GM19239 (cell line): ENCODE data around the gene FAM114A1.
"Not testable (repeated sequence)": the region's sequence is repeated elsewhere in the genome, so short reads cannot be mapped to it uniquely, and the experiment has no call there.

Experiments used
- DNase-seq: peaks from one replicate; pipeline ENCODE4 v3.0.0; 2011; ENCODE audit warnings: low spot score; ENCODE audit not compliant: insufficient read length
- FAIRE-seq: peaks from 2 replicates; lab custom pipeline; 2011; peaks lifted over from hg19 to GRCh38; lab: Jason Lieb, UNC

The FAM114A1 gene

DNA sequence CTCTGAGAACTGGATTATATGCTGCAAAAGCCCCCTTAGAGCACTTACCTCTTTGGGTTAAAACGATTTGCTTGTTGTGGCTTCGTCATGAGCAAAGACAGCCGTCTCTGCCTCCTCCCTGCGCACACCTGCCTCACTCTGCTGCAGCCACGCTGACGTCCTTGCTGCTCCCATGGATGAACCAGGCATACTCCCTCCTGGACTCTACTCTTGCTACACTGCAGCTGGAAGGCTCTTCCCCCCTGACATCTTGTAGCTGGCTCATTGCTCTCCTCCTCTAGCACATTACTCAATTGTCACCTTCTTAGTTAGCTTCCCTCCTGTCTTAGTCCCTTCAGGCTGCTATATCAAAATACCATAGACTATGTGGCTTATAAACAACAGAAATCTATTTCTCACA is 59.3 kb downstream of the FAM114A1 start:
- FAIRE-seq (no peak), DNase-seq (no peak)

DNA sequence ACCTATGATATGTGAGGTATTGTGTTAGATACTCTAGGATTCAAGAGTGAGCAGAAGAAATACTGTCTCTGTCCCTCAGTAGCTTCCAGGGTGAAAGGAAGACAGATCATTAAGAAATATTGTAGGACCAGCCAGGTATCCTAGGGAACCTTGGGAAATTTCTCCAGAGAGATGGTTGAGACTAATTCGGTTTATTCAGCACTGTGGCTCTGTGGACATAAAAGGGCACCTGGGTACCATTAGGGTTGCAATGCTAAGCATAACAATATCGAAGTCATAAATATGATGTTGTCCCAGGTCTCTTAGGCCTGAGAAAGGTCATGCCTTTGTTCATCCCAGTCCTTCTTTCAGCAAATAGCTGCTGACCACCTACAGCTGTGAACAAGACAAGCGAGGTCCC is 61.0 kb downstream of the FAM114A1 start:
- no peak for DNase-seq
- no peak for FAIRE-seq

DNA sequence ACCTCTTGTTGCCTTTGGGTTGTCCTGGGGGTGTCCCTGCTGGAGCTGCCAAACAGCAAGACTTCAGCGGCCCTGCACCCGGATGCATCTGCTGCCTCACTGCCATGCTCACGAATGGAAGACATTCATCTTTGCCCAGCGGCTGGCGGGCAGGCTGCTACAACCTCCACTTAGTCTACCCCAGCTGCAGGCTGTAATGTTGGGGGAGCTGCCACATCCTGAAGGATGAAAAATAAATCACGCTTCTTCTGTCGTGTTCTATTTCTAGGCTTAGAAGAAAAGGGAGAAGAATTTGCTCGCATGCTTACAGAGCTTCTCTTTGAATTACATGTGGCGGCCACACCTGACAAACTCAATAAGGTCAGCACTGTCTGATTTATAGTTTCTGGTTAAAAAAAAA is 61.4 kb downstream of the FAM114A1 start:
- DNase-seq (no peak), FAIRE-seq (no peak)

DNA sequence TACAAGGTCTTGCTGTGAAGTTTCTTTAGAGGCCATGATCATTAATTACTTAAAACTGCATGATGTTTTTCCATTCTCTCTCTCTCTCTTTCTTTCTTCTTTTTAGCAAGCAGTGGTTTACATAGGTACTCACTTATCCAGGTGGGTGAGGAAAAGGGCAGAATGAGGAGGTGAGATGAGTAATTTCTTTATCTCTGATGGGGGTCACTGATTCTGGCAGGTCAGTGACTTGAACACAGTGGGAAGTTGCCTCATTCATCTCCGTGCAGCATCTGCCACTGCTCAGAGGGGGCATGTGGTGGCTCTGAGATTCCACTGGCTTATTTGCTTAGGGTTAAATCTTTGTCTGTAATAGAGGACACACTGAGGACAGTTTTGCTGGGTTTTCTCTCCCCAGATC is 62.6 kb downstream of the FAM114A1 start:
- peak; percentile 25 for DNase-seq
- peak; percentile 85 for FAIRE-seq

DNA sequence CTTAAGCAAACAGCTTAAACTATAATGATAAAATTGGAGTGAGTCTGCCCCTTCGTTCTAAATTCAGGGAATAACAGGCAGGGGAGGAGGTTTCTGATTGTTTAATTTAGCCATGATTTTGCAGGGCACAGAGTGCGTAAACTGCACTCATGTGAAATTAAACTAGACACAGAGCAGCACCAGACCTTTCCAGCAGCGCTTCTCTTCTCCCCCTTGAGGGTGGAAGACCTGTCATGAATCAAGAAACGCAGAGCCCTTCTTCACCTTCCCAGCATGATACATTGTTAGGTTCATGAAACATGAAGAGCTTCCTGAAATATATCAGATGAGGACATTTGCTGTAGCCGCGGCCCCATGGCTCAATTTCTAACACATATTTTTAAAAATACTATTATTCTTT is 63.1 kb downstream of the FAM114A1 start:
- DNase-seq (no peak), FAIRE-seq (no peak)

DNA sequence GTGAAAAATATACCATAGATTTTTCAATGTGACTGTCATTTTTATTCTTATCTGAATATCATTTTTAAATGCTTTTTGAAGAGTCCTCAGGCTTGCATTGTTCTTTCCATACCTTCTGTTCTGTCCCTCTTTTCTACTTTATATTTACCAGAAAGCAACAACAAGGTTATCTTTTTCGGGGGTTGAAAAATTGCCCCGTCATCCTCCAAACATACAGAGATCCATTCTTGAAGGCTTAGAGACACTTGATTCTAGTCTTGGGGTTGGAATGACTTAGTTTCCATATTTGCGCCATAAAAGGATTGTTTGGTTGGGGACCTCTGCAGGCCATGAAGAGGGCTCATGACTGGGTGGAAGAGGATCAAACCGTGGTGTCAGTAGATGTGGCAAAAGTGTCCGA is 63.5 kb downstream of the FAM114A1 start:
- DNase-seq (no peak), FAIRE-seq (no peak)

DNA sequence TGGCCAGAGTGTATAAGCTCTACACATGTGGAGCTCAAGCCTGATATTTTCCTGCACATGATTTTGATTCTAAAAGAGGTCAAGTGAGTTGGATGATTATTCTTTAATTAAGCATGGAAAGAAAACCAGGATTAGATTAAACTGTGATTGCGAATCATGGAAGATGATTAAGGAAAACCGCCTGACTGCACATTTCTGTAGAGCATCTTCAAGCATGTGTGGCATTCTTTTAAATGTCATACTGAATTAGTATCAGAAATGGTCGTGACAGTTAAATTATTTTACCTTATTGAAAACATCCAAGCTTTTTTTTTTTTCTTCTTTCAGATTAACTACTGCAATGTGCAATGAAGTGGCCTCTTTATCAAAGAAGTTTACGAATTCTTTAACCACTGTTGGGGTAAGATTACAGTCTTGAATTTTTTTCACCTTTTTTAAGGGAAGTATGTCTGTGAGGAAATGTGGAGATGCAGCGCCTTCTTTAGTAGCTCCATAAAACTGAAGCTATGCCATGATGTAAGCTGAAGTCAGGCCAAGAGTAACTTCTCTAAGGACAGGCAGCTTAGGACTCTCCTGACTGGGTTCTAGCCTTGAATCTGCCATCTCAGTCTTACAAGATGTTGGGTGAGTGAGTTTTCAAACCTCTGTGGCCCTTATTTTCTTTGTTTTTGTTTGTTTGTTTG is 67.9 kb downstream of the FAM114A1 start:
- FAIRE-seq (no peak), DNase-seq (no peak)

DNA sequence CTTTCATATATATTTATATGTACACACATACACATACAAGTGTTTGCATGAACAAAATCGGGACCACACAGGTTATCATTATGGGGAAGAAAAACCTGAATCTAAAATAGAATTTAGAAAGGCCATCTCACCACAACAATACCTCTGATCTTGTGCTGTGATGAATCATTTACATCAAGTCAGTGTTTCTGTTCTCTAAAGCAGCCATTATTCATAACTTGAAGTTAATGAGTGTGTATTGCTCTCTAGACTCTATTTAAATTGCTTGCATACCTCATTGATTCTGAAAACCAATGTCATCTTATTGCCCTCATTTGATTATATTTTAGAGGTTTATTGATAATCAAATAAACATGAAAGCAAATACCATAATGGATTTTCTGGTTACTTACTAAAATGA is 71.6 kb downstream of the FAM114A1 start:
- DNase-seq = peak; percentile 37
- FAIRE-seq = peak; percentile 95

DNA sequence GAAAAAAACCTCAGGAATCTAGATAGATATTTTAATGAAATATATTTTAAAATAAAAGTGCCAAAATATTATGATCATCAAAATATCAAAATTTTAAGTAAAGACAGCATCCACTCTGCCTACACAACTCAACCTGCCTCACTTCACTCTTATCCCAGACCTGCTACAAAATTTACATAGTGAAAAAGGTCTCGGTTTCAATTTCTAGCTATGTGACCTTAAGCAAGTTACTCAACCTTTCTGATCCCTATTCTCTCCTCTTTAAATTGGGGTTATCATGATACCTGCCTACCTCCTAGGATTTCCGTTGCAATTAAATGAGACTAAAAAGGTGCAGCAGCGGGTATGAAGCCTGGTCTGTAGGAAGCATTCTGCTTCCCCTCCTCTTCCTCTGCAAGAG is 72.9 kb downstream of the FAM114A1 start:
- FAIRE-seq = no peak
- no peak for DNase-seq

DNA sequence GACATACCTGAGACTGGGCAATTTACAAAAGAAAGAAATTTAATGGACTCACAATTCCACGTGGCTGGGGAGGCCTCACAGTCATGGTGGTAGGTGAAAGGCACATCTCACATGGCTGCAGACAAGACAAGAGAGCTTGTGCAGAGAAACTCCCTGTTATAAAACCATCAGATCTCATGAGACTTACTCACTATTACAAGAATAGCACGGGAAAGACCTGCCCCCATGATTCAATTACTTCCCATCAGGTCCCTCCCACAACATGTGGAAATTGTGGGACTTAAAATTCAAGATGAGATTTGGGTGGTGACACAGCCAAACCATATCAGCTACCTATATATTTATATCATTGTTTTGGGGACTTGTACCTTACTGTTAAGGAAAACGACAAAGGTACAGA is 74.3 kb downstream of the FAM114A1 start:
- not testable (repeated sequence) for DNase-seq, FAIRE-seq

DNA sequence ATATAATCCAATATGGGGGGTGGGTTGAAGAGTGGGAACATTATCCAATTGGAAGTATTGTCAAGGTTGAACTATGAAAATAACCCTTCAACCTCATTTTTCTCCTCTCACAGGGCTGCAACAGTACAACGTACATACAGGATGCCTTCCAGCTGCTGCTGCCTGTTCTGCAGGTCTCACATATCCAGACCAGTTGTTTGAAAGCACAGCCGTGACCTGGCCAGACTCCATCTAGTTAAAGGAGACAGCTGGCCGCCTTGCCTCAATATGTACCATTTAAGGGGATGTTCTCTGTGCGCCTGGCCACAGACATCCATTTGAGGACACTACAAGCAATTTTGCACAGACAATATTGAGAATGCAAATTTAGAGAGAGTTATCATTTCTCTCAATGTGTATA is 75.7 kb downstream of the FAM114A1 start:
- DNase-seq = no peak
- no peak for FAIRE-seq

DNA sequence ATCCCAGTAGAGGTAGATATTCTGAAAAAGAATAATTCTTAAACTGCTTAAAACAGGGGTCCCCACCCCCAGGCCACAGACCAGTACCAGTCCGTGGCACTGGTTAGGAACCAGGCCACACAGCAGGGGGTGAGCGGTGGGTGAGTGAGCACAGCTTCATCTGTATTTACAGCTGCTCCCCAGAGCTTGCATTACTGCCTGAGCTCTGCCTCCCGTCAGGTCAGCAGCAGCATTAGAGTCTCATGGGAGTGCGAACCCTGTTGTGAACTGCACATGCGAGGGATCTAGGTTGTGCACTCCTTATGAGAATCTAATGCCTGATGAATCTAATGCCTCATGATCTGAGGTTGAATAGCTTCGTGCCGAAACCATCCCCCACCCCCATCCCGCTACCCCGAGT is 76.8 kb downstream of the FAM114A1 start:
- DNase-seq = no peak
- FAIRE-seq = no peak

DNA sequence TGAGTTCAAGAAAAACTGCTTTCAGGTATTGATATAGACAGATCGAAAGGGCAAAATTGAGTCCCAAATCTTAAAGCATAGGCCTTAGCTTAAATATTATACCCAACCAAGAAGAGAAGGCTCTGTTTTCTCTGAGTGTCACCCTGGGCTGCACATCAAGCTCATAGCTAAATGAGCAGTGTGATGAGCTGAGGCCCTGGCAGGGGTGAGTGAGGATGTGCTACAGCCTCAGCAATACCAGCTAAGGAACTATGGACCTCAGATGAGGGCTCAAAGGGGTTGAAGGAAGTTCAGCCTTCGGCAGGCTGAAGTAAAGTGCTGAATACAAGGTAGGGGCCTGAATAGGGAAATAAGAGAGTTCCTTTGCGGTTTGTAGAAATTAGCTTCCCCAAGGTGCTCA is 79.3 kb downstream of the FAM114A1 start:
- no peak for FAIRE-seq
- DNase-seq = no peak

DNA sequence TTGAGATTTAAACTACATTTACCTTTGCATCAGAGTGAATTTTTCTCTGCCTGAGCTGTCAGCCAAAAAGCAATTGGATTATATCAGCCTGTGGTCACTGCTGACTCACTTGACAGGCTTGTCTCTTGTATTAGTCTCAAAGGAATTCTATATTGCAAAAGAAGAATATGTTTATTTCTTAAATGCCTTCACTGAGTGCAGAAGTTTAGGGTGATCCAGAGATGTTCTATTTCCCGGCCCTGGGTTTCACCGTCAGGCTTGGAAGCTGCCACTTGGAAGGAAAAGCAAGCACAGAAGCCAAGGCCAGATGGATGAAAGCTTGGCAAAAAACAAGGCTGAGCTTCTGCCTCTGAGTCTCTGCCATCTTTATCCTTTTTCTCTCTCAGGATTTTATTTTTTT is 80.9 kb downstream of the FAM114A1 start:
- FAIRE-seq (no peak), DNase-seq (no peak)

DNA sequence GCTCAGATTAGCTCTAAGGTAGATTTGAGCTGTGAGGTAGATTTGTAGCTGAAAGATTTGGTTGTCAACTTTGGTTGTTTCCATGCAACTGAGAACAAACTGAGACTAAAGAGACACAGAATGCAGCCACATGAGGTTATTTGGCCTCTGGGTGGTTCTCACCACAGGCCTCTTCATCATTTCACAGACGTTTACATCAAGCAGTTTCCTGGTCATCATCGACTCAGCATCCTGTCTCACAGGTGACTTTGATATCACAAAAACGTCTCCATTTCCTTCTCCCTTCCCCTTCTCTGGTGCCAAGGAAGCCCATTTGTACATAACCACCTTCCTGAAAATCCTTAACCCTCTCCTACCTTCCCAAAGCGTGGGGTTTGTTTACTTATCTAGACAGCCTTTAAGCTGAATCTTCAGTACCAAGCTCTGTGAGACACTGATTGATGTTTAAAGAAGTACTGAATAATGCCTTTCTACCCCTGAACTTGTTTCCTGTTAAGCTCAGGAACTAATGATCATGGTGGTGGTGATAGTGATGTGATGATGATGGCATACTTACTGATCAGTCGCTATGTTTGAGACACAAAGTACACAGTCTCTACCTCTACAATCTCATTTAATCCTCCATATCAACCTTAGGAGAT is 81.9 kb downstream of the FAM114A1 start:
- FAIRE-seq (peak; percentile 63), DNase-seq (no peak)

DNA sequence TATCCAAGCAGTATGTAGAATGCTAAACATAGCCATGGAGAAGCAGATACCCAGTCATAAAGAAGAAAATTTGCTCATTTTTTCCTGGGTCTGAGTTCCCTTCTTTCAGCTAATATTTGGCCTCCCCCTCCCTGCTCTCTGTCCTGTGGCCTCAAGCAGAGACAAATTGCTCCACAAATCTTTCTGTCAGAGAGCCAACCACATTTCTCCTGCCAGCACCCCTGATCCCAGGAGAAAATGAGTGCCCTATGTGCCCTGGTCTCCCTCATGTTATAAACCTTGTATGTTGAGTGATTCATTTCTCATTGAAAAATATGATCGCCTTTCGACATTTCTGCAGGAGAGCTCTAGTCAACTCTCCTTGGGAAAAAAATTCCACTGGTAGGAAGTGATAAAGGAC is 82.6 kb downstream of the FAM114A1 start:
- FAIRE-seq (no peak), DNase-seq (no peak)

DNA sequence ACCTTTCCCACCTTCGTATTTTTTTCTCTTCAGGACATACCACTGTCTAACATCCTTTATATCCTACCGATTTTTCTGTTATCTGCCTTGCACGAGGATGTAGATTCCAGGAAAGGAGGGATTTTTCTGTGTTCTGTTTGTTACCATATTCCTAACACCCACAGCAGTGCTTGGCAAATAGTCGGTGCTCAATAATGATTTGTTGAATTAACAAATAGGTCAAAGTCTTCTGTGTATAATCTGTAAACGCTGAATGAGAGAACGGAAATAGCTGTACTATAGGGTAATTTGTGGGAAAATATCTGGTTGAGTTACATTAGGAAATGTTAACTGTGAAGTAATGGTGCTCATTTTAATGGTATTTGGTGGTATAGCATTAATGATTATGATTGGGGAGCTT is 83.1 kb downstream of the FAM114A1 start:
- no peak for DNase-seq
- FAIRE-seq = no peak

DNA sequence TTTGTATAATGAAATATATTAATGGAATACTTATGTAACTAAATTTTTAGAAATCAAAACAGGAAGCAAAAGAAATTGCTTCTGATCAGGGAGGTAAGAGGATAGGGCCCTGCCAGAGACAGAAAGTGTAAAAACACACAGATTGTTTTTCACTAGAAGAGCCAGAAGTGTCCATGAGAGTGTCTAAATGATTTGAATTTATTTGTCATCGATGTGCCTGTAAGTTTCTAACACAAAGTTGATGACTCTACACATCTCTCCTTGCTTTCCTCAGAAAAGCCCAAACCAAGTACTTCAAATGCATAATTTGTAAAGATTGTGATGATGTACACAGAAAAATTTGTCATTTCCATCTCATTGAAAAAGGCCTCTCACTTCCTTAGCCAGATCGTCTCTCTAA is 84.0 kb downstream of the FAM114A1 start:
- no peak for DNase-seq
- no peak for FAIRE-seq

DNA sequence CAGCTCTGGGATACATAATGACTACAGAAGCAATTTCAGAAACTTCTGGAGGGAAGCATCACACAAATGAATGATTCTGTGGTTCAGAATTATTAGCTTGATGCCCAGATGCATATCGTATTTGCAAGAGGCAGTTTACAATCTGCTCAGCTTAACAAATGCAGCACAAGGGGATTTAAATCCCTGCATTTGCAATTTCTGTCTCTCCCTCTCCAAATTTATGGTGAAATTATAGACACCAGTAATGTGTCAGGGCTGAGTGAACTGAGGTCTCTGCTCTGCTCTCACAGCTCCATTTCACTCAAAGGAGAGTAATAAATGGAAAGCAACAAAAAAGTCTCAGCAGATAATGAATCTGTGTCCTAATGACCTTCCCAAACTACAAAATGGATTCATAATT is 84.4 kb downstream of the FAM114A1 start:
- FAIRE-seq = no peak
- no peak for DNase-seq

DNA sequence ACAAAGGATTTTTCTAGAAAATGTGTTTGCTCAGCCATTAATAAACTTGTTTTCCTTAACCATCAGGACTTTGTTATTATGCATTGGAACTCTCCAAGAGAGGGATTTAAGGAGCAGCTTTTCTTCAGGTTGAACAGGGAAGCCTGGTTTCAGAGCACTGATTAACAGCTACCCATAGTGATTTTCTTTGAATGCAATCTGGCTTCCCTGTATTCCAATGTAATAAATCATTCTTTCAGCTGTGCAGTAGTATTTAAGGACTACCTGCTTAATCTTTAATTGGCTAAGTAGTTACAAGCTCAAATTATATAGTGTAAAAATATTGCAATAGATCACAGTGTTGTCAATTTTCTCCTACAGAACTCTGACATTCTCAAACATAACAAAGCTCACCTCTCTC is 87.1 kb downstream of the FAM114A1 start:
- no peak for FAIRE-seq
- no peak for DNase-seq

DNA sequence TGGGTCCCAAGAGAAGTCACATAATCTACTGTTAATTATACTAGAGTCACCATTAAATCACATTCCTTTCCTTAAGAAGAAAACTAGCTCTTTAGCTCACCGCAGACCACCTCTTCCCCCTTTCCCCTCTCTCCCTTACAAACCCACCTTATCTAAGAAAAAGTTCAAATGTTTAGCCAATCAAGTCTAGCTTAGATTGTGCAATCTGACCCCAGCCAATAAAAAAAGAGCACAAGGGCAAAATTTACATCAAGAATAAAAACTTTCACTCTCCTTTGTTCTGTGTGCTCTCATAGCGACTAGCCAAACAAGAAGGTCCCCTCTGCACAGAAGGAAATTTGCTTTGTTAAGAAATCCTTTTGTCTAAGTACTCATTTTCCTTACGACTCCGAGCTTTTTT is 88.4 kb downstream of the FAM114A1 start:
- DNase-seq (no peak), FAIRE-seq (peak; percentile 56)

DNA sequence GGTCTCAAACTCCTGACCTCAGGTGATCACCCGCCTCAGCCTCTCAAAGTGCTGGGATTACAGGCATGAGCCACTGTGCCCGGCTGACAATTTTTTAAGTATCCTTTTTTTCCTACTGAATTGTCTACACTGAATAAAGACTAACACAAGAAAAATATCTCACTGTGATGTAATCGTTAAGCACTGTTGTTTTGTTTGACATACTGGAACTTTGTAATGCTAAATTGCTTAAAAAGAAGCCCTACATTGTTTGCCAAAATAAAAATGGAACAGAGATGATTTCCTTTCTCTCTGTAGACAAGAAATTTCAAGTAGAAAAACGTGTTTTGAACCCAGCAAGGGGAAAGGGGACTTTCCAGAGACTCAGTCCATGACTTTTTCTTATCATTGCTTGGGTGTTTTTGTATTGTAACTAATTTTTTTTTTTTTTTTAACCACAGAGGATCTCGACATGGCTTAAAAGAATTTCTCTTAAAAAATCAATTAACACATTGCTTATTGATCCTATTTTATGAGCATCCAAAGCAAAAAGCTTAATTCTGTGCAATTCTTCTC is 89.7 kb downstream of the FAM114A1 start:
- no peak for DNase-seq
- no peak for FAIRE-seq
